ENCODE results near the gene GCDH.

DNA sequence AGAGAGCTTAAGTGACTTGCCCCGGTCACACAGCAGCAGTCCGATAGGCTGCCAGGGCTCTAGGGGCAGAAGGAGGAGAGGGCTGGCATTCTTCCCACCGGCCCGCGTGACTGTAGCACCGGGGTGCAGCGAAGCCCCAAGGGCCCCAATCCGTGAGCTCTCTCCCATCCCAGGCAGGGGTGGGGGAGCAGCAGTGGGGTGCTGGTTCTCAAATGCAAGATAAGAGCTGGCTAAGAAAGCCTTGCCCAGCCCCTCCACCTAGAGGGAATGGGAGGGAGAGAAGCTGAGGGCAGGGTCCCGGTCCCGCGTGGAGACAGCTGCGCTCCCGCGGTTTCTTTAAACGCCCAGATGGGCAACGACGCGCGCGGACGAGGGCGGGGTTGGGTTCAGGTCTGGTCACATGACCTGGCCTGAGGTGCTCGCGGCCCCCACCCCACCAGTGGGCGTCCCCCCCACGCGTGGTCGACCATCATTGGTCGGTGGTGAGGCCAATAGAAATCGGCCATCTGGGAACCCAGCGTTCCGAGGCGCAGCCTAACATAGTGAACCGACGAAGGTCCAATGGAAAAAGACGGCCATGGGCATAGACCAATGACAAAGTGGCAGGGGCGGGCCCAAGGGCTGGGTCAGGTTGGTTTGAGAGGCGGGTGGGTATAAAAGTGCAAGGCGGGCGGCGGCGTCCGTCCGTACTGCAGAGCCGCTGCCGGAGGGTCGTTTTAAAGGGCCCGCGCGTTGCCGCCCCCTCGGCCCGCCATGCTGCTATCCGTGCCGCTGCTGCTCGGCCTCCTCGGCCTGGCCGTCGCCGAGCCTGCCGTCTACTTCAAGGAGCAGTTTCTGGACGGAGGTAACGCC is 47.2 kb downstream of the GCDH start, which contains the start of gene CALR:
- TF ChIP-seq TAF1 (IDR thresholded peaks at IDR 0.05; ENCODE audit: borderline replicate concordance, insufficient read depth, low read length) (no peak; the same call in 1 of the 2 replicates), POLR2AphosphoS5 (IDR thresholded peaks at IDR 0.05; ENCODE audit: low read depth, low read length) (peak; percentile 95), REST (IDR thresholded peaks at IDR 0.05; ENCODE audit: insufficient read depth in 1 of 2, low read depth in 2 of 2, low read length in 2 of 2) (0 out of 4 replicates have a peak, but pooled peaks of 1 of the 2 experiments have one; percentile 32), SIN3A (IDR thresholded peaks at IDR 0.05; ENCODE audit: borderline replicate concordance, insufficient read depth, low read length) (peak; percentile 73; the same call in 1 of the 2 replicates), FOXP2 (optimal IDR thresholded peaks at IDR 0.05; ENCODE audit: borderline replicate concordance, extremely low read depth, extremely low read length, insufficient read depth) (peak; percentile 40)
